RPMI7951 (cell line): Measurements from ENCODE around the gene ARPC3. TPM values are rescaled to one million over a fixed set of nuclear protein-coding genes. Genes with fewer than 3 reads are reported as not detected.
"Not testable (repeated sequence)": the region's sequence is repeated elsewhere in the genome, so short reads cannot be mapped to it uniquely, and the experiment has no call there.

Source experiments
- DNase-seq: peaks from one replicate; pipeline ENCODE4 v3.0.0-alpha.2; 2012; ENCODE audit warnings: low read depth
- total RNA-seq: library from RNA; depleted of rRNA; stranded (reverse); fragments of >200 nt; shearing (Covaris generic); gene quantifications from 2 replicates; pipeline ENCODE4 v1.2.3, GENCODE V29; 2014; rRNA removed

The ARPC3 gene
- total RNA-seq, 1 experiment from 2014 or later, result 501 TPM

GRCh38 chr12:110417113-110417512 lies 33.0 kb downstream of the ARPC3 start:
- DNase-seq, result not testable (repeated sequence)

DNA sequence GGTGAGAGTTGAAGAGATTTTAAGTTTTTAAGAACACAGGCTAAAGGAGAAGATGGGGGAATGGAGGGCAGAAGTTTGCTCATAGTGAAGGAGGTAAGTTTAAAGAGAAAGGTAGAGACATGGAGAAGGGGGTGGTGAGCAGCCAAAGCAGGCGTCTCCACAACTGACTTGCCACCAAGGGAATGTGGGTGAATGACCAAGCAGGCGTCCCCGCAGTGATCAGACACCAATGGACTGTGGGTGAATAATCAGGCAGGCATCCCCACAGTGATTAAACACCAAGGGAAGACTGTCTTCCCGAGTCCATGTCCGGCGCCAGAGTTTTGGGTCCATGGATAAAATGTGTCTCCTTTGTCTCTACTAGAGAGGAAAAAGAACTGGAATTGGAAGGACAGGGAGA lies 40.1 kb downstream of the ARPC3 start:
- DNase-seq, result not testable (repeated sequence)

DNA sequence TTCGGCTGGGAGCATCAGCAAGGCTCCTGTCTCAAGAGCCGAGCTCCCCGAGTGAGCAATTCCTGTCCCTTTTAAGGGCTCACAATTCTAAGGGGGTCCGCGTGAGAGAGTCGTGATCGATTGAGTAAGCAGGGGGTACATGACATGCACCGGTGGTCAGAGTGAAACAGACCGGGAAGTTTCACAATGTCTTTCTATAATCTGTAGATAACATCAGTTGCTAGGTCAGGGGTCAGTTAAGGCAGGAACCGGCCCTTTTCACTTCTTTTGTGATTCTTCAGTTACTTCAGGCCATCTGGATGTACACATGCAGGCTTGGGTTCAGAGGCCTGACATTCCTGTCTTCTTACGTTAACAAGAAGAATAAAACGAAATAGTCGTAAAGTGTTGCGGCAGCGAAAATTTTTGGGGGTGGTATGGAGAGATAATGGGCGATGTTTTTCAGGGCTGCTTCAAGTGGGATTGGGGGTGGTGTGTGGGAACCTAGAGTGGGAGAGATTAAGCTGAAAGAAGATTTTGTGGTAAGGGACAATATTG lies 44.9 kb downstream of the ARPC3 start:
- not testable (repeated sequence) for DNase-seq

DNA sequence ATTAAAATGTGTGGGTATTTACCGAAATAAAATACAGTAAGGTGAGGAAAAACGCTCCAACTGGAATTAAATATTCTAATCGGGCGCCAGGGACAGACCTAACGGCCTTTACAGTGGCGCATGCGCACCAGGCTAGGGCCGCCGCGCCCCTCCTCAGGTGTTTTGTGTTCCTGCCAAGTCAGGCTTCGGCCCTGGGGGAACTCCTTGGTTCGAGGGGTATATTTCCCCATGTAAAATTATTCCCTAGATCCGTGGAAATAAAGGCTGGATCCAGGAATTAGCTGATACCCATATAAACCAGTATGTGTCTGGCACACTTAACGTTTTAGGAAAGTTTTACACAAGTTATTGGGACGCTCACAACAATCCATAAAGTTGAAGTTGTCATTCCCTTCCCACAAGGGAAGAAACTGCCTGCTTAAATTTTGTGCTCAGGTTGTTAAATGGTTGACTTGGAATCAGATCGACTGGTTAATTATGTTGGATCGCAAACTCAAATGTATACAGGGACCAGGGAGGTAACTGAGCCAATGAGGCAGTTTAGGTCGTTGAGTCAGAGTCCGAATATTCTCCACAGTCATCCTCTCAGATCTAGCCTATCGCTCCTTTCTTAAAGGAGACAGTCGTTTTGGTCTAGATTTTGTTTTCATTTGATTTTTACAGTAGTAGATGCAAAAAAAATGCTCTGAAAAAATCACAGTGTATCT lies 46.0 kb downstream of the ARPC3 start:
- peak; percentile 60 for DNase-seq

DNA sequence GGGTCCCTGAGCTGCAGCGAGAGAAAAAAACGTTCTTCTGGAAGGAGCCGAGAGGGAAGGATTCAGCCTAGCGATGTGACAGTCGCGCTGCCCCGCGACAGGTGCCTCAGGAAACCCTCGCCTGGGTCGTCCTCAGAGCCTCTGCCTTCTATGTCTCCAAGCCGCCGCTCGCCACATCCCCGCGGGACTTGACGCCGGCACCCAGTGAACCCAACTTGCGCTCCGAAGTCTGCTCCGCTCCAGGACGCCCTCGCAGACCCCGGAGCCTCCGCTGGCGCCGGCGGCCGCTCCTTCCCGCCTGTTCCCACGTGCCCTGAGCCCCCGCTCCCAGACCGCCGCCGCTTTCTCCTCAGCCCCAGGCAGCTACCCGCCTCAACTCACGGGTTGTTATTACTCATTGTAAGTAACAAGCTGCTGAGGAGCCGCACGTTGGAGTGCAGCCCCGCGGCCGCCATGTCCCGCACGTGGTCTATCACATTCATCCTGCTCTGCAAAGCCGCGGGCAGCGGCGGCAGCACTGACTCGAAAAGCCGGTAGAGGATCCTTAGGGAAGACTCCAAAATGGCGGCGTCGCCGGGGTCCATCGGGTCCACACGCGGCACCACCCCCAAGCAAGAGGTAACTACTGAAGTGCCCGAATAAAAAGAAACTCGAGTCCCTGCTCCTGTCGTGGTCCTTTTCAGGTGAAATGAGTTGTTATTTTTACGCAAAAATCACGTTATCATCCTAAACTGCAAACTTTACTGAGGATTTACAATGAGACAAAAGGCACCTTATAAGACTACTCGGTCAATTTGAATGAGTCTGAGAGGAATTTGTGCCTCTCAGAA lies 46.8 kb downstream of the ARPC3 start, which contains the start of gene ANAPC7:
Gene ANAPC7, minus strand, starts transcription at position 563 of the 830 bp plus-strand sequence. Its CDS starts 81 bp downstream, at position 482.
- DNase-seq, result peak; percentile 83

Other genes starting within 250 kb of the ARPC3 start
- gene ATP2A2, start 169.1 kb downstream of the ARPC3 start, total RNA-seq, result 68.5 and 75.7 TPM in 2 replicates
- 40.0 and 45.3 TPM in 2 replicates for gene ANAPC7, start 46.6 kb downstream of the ARPC3 start, total RNA-seq
- gene GPN3, start 17.9 kb upstream of the ARPC3 start, total RNA-seq, result 31.2 and 51.1 TPM in 2 replicates
- gene FAM216A, start 18.5 kb upstream of the ARPC3 start, total RNA-seq, result 26.7 and 42.3 TPM in 2 replicates
- gene VPS29, start 51.8 kb upstream of the ARPC3 start, total RNA-seq, result 91.6 and 106 TPM in 2 replicates
- gene RAD9B, start 52.0 kb upstream of the ARPC3 start, total RNA-seq, result 0.39 and 0.60 TPM in 2 replicates
- gene PPTC7, start 133.0 kb upstream of the ARPC3 start, total RNA-seq, result 1.8 and 3.0 TPM in 2 replicates
- 18.9 and 24.6 TPM in 2 replicates for gene TCTN1, start 163.8 kb upstream of the ARPC3 start, total RNA-seq
- 2.2 and 3.2 TPM in 2 replicates for gene HVCN1, start 238.8 kb upstream of the ARPC3 start, total RNA-seq